Hematopoietic multipotent progenitor cell treated with erythropoietin and hydrocortisone succinate and interleukin-3 and kit ligand, for 4 days (in vitro differentiated cells): ENCODE results near the gene PCDH11Y.
"Not testable (repeated sequence)": the region's sequence is repeated elsewhere in the genome, so short reads cannot be mapped to it uniquely, and the experiment has no call there.

Source experiments
- DNase-seq: peaks from one replicate; pipeline ENCODE4 v3.0.0-alpha.2; 2015

PCDH11Y gene, protein sequence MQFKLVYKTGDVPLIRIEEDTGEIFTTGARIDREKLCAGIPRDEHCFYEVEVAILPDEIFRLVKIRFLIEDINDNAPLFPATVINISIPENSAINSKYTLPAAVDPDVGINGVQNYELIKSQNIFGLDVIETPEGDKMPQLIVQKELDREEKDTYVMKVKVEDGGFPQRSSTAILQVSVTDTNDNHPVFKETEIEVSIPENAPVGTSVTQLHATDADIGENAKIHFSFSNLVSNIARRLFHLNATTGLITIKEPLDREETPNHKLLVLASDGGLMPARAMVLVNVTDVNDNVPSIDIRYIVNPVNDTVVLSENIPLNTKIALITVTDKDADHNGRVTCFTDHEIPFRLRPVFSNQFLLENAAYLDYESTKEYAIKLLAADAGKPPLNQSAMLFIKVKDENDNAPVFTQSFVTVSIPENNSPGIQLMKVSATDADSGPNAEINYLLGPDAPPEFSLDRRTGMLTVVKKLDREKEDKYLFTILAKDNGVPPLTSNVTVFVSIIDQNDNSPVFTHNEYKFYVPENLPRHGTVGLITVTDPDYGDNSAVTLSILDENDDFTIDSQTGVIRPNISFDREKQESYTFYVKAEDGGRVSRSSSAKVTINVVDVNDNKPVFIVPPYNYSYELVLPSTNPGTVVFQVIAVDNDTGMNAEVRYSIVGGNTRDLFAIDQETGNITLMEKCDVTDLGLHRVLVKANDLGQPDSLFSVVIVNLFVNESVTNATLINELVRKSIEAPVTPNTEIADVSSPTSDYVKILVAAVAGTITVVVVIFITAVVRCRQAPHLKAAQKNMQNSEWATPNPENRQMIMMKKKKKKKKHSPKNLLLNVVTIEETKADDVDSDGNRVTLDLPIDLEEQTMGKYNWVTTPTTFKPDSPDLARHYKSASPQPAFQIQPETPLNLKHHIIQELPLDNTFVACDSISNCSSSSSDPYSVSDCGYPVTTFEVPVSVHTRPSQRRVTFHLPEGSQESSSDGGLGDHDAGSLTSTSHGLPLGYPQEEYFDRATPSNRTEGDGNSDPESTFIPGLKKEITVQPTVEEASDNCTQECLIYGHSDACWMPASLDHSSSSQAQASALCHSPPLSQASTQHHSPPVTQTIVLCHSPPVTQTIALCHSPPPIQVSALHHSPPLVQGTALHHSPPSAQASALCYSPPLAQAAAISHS (N-terminal part only)

DNA sequence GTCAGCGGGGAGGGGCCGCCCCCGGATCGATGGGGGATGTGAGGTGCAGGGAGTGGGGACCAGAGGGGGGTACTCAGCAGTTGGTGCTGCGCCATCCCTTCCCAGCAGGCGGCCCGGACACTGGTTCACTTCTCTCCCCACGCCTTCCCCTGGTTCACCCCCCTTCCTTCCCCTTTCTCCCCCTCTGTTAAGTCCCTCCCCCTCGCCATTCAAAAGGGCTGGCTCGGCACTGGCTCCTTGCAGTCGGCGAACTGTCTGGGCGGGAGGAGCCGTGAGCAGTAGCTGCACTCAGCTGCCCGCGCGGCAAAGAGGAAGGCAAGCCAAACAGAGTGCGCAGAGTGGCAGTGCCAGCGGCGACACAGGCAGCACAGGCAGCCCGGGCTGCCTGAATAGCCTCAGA, at the start of gene PCDH11Y:
Gene PCDH11Y, plus strand, starts transcription at position 240 of the 400 bp plus-strand sequence. CDS start 56,804 bp downstream, outside the sequence.
- DNase-seq = peak; percentile 41

DNA sequence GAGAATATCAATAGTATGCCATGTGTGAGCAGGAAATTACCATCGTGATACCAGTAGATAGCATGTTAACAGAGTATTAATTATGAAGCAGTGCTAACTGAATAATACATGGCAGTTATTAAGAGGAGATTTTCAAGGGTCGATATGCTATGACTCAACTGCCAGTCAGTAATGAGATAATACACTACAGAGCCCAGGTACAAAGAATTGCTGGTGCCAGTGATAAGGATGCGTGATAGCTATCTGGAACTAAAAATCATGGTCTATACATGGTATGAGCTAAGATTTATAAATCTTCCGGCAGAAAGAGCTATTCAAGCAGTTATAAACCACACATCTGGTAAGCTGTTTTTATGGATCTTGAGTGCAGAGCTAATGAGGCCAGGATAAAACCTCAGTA, 32.2 kb upstream of the PCDH11Y start:
- not testable (repeated sequence) for DNase-seq

DNA sequence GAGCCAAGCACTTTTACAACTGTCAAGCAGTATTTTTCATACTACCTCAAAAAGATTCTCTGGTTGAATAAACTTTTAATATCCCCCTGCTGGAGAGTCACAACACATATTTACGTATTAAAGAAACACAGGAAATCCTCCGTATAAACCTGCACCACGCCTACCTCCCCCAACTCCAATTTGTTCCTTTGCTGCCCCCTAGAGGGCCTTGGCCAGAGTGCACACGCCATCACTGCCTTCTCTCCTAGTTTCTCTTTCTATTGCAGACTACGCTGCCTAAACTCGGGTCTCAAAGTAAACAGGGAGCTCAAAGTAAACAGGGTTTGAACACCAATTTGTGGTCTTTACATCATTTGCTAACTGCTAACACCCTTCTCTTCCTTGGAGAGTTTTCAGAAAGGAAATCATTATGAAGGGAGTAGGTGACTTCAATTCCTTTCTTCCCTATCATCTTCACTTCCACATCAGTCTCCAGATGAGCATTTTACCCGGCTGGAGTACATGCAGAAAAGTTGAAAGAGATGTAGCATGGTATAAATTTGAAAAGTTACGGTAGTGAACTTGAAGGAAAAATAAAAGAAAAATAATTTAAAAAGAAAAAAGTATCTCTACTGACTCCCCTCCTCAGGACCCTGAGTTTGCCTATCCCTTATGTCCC, 8.2 kb upstream of the PCDH11Y start:
- not testable (repeated sequence) for DNase-seq

DNA sequence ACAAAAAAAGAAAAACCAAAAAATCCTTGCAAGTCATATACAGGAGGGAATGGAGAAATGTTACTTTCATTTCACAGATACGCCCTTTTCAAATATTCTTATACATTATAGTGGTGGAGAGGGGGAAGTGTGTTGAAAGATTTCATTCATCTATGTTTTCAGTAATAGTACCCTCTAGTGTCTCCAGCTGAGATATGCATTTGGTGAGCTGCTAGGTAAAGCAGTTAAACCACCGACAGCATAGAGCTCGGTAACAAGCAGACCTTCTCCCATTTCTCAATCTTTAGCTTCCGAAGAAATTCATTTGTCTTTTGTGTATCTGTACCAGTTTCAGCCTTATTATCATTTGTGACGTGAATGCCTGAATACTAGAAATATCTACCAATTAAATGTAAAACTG, 5.2 kb upstream of the PCDH11Y start:
- DNase-seq = not testable (repeated sequence)

DNA sequence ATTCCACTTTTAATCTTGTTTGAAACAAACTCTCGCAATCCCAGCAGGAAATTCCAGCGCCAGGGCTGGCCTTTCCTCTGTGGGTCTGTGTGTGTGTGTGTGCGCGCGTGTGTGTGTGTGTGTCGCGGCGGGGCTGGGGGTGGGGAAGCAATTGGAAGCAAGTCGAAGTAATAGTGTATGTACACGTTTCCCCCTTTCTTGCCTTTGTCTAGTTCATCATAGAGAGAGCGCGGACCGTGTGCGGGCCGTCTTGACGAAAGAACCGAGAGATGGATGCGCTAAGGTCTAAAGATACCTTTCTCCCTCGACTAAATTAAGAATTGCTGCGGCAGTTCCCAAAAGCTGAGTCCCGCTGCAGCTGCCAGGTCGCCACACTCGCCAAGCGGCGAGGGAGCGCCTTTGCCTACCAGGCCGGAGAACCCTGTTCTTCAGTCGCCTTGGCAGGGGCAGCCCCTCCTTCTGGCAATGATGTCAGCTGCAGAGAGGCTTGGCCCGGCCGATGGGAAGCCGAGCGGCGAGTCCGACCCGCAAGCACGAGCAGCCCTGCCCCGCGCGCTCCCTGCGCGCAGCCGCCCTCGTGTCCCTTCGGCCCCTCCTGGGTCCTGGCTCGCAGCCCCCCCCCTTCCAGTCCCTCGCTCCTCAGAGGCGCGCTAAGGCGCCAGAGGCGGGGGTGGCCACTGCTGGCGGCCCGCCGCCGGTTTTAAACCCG, 2.5 kb downstream of the PCDH11Y start:
- DNase-seq = not testable (repeated sequence)

DNA sequence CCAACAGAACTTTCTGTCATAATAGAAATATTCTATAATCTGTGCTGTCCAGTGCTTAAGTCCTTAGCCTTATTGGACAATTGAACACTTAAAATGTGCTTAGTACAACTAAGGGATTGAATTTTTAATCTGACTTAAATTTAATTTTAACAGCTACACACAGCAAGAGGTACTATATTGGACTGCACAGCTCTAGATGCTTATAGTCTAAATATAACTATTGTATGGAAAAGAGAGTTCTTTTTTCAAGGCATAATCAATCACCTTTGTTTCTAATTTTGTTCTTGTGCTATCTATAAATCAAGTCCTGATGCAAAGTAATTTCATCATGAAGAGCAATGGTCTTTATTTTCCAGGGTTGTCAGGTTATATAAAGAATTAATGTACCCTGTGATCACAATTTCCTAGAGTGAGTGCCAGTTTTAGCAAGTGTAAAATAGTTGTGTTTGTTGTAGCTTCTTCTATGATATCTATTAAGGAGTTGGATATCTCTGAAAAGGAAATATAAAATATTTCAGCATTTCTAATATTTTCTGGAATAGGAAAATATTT, 39.0 kb downstream of the PCDH11Y start:
- DNase-seq = not testable (repeated sequence)

DNA sequence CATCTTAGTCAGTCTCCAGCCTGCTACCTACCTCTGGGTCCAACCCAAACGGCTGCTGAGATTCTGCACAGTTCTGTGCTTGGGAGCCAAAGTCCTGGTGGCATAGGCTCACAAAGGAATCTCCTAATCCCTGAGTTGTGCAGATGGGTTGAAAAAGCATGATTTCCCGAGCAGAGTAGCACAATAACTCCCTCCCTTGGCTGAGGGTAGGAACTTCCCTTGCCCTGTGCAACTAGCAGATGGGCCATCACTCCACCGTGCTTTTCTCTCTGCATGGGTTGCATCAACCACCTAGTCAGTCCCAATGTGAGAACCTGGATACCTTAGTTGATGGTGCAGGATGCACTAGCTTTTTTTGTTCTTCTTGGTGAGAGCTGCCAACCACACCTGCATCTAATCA, 82.9 kb downstream of the PCDH11Y start:
- not testable (repeated sequence) for DNase-seq

DNA sequence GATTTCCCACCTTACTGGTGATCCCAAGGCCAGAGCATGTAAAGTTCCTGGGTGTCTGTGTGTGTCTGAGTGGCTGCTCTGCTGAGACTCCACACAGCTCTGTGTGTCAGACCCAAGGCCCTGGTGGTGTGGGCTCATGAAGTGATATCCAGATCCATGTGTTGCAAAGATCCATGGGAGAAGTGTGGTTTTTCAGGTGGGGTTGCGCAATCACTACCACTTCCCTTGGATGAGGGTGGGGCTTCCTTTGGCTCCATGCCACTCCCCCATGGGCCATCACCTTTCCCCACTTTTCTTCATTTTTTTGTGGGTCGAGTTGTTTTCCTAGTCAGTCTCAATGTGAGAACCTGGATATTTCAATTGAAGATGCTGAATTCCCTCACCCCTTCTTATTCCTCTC, 182.9 kb downstream of the PCDH11Y start:
- not testable (repeated sequence) for DNase-seq

DNA sequence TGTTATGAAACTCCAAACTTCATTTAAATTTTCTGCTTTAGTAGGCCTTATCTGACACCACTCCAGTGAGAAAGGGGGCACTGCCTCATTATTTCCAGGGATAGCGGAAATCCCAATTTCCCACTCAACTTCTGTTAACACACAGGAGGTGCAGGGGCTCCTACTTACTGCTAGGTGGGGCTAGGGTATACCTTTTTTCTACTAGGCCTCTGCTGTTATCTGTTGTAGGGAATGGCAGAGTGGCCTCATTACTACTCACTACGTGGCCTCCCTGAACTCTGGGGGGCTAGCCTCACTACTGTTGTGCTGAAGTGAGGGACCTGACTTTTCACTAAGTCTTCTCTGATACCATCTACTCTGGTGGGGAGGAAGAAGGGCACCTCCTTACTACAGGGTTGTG, 215.0 kb downstream of the PCDH11Y start:
- not testable (repeated sequence) for DNase-seq

DNA sequence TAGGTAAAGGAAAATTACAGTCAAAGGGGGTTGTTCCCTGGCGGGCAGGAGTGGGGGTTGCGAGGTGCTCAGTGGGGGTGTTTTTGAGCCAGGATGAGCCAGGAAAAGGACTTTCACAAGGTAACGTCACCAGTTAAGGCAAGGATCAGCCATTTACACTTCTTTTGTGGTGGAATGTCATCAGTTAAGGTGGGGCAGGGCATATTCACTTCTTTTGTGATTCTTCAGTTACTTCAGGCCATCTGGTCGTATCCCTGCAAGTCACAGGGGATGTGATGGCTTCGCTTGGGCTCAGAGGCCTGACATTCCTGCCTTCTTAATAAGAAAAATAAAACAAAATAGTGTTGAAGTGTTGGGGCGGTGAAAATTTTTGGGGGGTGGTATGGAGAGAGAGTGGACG, 324.8 kb downstream of the PCDH11Y start:
- DNase-seq = not testable (repeated sequence)

DNA sequence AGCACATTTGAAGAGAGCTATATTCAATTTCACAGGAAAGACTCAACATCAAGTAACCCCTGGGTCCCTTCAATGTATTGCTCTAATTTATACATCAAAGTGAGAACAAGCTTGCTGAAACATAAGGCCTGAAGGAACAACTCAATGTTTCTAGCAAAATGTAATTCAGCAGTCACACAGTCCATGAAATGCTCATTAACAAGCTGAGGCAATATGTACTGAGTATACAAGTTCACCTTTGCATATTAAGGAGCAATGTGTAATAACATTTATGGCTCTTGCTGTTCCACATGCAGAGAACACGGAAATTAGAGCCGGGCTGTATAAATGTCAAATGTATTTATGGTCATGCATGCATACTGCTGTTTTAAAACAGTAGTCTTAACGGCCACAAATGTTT, 342.1 kb downstream of the PCDH11Y start:
- DNase-seq = not testable (repeated sequence)

DNA sequence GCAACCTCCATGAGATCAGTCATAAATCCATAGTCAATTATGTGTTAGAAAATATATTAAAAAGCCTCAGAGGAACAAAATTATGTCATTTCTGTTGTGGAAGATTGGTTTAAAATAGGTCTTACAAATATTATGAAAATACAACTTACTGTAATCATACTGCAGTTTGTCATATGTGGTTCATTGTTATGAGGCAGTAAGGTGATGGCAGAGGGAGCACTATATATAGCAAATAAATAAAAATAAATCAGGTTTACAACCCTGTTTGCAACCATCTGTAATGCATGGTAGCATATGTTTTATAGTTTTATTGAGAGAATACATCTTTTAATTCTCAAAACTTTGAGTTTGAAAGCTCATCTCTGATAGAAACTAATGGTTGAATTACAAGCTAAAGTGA, 543.6 kb downstream of the PCDH11Y start:
- DNase-seq = not testable (repeated sequence)

DNA sequence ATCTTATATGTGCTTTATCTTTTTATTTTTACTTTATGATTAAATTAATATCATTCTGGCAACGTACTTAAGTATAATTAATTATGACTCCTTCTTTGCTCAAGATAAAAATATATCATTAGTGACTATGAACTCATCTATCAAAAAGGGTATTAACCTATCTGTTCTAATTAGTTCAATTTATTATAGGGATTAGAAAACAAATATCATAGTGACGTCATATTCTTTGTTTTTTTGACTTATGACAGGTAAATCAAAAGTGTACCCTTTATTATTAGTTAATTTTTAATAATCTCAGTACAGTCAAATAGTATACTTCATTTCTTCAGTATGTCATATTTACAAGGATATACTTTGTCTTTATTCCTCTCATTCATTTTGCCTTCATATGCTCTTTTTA, 638.5 kb downstream of the PCDH11Y start:
- DNase-seq = not testable (repeated sequence)

DNA sequence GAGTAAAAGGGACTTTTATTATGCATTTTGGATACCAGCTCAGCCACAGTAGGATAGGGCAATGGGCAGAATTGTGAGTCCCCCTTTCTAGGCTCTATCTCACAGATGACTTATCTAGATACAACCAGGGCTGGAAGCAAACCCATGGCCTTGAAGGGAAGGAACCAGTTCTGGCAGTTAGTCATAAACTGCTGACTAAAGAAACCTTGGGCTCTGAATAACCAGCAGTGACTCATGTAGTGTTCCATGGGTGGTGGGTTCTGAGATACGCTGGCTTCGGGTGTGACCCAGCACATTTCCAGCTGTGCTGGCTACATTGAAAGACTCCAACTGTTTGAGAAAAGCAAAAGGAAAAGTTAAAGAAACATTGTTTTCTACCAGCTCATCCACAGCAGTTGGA, 679.2 kb downstream of the PCDH11Y start:
- DNase-seq = not testable (repeated sequence)

DNA sequence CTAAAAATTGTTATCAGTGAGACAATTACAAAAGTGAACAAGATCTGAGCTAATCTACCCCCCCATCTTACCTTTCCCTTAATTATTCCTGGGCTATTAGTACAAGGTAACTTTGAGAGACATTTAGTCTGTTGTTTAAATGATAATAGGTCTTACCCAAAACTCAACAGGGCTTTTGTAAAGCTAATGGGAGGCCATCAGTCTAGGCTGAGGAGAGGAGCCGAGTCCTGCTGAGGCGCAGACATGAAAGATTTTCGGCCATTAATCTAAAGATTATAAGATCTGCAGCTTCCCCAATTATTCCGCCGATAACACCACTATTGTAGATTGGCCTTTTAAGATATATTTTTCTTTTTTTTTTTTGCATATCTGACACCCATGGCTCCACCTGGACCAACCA, 708.6 kb downstream of the PCDH11Y start:
- not testable (repeated sequence) for DNase-seq

DNA sequence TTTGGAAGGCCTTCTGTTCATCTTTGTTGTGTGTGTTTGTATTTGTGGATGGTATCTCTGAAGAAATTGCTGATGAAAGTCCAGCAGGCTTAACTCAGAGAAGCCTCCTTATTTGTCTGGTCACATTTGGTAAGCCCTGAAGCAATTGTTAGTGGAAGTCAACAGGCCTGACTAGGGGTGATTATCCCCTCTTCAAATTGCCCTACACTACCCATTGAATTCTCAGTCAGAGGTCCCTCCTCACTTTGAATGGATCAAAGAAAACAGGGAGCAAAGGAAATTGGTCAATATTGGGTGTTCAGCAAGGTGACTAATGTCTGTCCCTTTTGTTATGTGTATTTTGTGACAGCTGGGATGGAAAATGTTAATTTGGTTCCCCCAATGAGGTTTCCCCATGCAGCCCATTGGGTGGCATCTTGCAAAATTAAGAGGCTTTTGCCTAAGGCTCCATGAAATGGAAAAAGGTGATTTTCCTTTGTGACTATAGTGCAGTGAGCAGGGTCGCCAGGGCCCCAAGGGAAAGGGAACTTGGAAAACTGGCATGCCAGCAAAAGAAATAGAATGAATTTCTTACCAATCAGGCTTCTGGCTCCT, 709.8 kb downstream of the PCDH11Y start:
- DNase-seq = not testable (repeated sequence)

DNA sequence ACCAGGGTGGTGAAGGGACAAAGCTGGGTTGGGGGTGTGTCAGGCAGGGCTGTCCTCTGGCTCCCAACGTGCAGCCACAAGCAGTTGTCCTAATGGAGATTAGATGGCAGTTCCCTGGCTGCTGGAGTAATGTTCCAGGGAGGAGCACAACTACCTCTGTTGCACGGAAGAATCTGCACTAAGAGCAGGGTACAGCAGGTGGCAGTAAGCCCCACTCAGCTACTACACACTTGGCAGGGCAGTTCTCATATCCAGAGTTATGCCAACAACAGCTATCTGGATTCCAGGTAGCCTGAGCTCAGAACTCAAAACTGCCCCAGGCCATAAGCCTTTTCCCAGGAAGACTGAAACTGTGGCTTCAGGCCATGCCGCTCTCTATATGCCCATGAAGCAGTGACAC, 761.3 kb downstream of the PCDH11Y start:
- DNase-seq = not testable (repeated sequence)

DNA sequence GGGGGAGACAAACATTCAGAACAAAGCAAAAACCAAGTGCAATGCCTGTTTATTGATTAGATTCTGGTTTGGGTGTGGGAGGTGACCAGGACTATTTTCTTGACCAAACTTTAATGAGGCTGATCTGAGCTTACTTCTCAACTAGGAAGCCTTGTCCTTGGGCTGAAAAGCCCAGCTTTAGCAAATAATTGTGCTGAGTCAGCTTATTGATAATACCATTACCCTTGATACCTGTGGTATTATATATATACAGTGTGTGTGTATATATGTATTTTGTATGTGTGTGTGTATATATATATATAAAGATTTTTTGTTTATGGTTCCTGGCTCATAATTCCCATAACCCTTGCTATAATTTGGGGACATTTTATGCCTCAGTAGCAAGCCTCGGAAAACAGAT, 776.4 kb downstream of the PCDH11Y start:
- not testable (repeated sequence) for DNase-seq
